SU-DHL-6 (cell line): Measurements from ENCODE around the gene UBQLN1.
A peak's percentile ranks its signal among the peaks of the same experiment; 100 is the strongest.

Experiments
- H2AFZ ChIP-seq: fragments of 200-600 bp; sonication (generic); 2 replicates; pipeline ENCODE4 v1.6.1; 2014; ENCODE audit warnings: low read depth, mild to moderate bottlenecking, moderate library complexity, mixed read lengths, antibody characterized with exemption, low read length; ENCODE audit not compliant: severe bottlenecking
- H3F3A ChIP-seq: fragments of 200-600 bp; shearing (Covaris generic); 2 replicates; pipeline ENCODE4 v1.6.0; 2016; ENCODE audit warnings: antibody characterized with exemption, mild to moderate bottlenecking; ENCODE audit not compliant: insufficient read depth
- H3K27ac ChIP-seq: fragments of 200-600 bp; sonication (generic); 2 replicates; pipeline ENCODE4 v1.5.1; 2016; ENCODE audit warnings: low read depth, mild to moderate bottlenecking, low read length, moderate library complexity, mixed read lengths
- H3K27me3 ChIP-seq: fragments of 200-600 bp; sonication (generic), shearing (Covaris generic); 2 replicates; pipeline ENCODE4 v1.6.0; 2014; ENCODE audit warnings: mild to moderate bottlenecking, low read length
- H3K36me3 ChIP-seq: fragments of 200-600 bp; sonication (generic); 2 replicates; pipeline ENCODE4 v1.6.1; 2014; ENCODE audit warnings: mild to moderate bottlenecking, low read length, mixed read lengths
- H3K4me2 ChIP-seq: fragments of 300-600, 200-600 bp; shearing (Covaris generic), sonication (generic); 2 replicates; pipeline ENCODE4 v1.6.0; 2014; ENCODE audit warnings: low read length, low read depth, mild to moderate bottlenecking; ENCODE audit not compliant: poor library complexity, severe bottlenecking
- H3K4me3 ChIP-seq: fragments of 200-600 bp; sonication (generic); 2 replicates; pipeline ENCODE4 v1.5.1; 2014; ENCODE audit warnings: antibody characterized with exemption, low read length, mild to moderate bottlenecking, mixed read lengths; ENCODE audit not compliant: insufficient read depth, poor library complexity, severe bottlenecking
- H3K79me2 ChIP-seq: fragments of 200-600 bp; sonication (generic); 2 replicates; pipeline ENCODE4 v1.6.1; 2014; ENCODE audit warnings: mild to moderate bottlenecking, low read length, moderate library complexity; ENCODE audit not compliant: insufficient read depth
- H3K9ac ChIP-seq: fragments of 200-600 bp; sonication (generic); 2 replicates; pipeline ENCODE4 v1.7.0; 2014; ENCODE audit warnings: mild to moderate bottlenecking, low read length
- H3K9me2 ChIP-seq: fragments of 200-600 bp; sonication (generic); replicated peaks from 2 replicates; pipeline ENCODE4 v1.6.1; 2014; ENCODE audit warnings: low read length; ENCODE audit not compliant: insufficient read depth
- H3K9me3 ChIP-seq: fragments of 200-600 bp; sonication (generic); 2 replicates; pipeline ENCODE4 v1.6.1; 2014; ENCODE audit warnings: low read length, mixed read lengths; ENCODE audit not compliant: insufficient read depth
- H4K20me1 ChIP-seq: fragments of 200-600 bp; sonication (generic); 2 replicates; pipeline ENCODE4 v1.6.1; 2014; ENCODE audit warnings: low read depth, mild to moderate bottlenecking, antibody characterized with exemption, low read length, moderate library complexity, mixed read lengths
- EZH2phosphoT487 ChIP-seq: fragments of 200-600 bp; sonication (generic), shearing (Covaris generic); conservative IDR thresholded peaks from 2 replicates; pipeline ENCODE4 v1.6.1; 2018; ENCODE audit warnings: mild to moderate bottlenecking, antibody characterized with exemption, low read length, moderate library complexity, mixed read lengths
- TF ChIP-seq, protein P1 (sequence below): fragments of 200-600 bp; sonication (generic); IDR thresholded peaks from one replicate; pipeline ENCODE4 v1.5.1; 2017; ENCODE audit warnings: antibody characterized with exemption, mild to moderate bottlenecking, low read length, moderate library complexity; ENCODE audit not compliant: insufficient read depth, poor library complexity, severe bottlenecking

Gene UBQLN1

GRCh38 chr9:83649080-83649479 is 58.7 kb downstream of the UBQLN1 start:
- H3K9me2 ChIP-seq, result no peaks in the 10 kb centered on the region
- no peaks in the 10 kb centered on the region for H3K9me3 ChIP-seq
- no peaks in the 10 kb centered on the region for H3K79me2 ChIP-seq
- H2AFZ ChIP-seq, result no peak overlapping the region
- TF ChIP-seq EZH2phosphoT487, result no peak
- TF ChIP-seq, protein P1, sequence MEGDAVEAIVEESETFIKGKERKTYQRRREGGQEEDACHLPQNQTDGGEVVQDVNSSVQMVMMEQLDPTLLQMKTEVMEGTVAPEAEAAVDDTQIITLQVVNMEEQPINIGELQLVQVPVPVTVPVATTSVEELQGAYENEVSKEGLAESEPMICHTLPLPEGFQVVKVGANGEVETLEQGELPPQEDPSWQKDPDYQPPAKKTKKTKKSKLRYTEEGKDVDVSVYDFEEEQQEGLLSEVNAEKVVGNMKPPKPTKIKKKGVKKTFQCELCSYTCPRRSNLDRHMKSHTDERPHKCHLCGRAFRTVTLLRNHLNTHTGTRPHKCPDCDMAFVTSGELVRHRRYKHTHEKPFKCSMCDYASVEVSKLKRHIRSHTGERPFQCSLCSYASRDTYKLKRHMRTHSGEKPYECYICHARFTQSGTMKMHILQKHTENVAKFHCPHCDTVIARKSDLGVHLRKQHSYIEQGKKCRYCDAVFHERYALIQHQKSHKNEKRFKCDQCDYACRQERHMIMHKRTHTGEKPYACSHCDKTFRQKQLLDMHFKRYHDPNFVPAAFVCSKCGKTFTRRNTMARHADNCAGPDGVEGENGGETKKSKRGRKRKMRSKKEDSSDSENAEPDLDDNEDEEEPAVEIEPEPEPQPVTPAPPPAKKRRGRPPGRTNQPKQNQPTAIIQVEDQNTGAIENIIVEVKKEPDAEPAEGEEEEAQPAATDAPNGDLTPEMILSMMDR, result peak; percentile 60
- no peak overlapping the region for H3K27ac ChIP-seq
- H3K27me3 ChIP-seq, result no peaks in the 10 kb centered on the region
- H3K4me2 ChIP-seq, result no peak overlapping the region
- peaks cover 4% of the 10 kb centered on the region; the same call in 1 of the 2 replicates for H3K36me3 ChIP-seq
- H3K4me3 ChIP-seq, result no peak overlapping the region
- H3F3A ChIP-seq, result no peaks in the 10 kb centered on the region
- no peak overlapping the region for H3K9ac ChIP-seq
- H4K20me1 ChIP-seq, result no peaks in the 10 kb centered on the region

DNA sequence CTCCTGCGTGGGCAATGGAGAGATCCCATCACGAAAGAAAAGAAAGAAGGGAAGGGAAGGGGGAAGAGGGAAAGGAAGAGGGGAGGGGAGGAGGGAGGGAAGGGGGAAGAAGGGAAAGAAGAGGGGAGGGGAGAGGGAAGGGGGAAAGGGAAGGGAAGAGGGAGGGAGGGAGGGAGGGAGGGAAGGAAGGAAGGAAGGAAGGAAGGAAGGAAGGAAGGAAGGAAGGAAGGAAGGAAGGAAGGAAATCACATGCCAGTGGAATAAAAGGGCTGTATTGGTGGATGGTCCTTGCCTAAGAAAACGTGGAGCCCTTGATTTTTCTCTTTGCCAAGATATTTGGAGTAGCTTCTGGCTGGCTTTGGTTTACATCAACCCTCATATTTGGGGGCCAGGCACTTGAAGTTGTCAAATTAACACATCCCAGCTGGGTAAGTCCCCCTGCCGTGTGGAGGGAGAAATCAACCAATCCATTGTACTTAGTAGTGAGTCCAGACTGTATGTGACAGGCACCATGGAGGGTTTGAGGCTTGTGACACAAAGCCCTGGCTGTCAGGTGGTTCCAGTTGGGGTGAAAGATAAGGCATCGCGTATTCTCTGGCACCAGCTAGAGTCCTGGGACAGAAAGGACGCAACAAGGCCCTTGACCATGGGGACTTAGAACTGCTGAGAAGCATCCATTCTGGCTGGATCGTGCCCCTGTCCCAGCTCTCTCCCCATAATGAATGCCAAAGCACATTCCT is 61.1 kb downstream of the UBQLN1 start:
- H3K27me3 ChIP-seq, result no peaks in the 10 kb centered on the region
- no peaks in the 10 kb centered on the region for H3F3A ChIP-seq
- H3K9me3 ChIP-seq, result no peaks in the 10 kb centered on the region
- no peak overlapping the region for H3K4me3 ChIP-seq
- H3K79me2 ChIP-seq, result no peaks in the 10 kb centered on the region
- no peak for TF ChIP-seq EZH2phosphoT487
- TF ChIP-seq, protein P1, result no peak
- no peak overlapping the region for H2AFZ ChIP-seq
- H3K36me3 ChIP-seq, result no peaks in the 10 kb centered on the region
- no peak overlapping the region for H3K4me2 ChIP-seq
- H4K20me1 ChIP-seq, result no peaks in the 10 kb centered on the region
- H3K9me2 ChIP-seq, result no peaks in the 10 kb centered on the region
- no peak overlapping the region for H3K9ac ChIP-seq
- H3K27ac ChIP-seq, result no peak overlapping the region

DNA sequence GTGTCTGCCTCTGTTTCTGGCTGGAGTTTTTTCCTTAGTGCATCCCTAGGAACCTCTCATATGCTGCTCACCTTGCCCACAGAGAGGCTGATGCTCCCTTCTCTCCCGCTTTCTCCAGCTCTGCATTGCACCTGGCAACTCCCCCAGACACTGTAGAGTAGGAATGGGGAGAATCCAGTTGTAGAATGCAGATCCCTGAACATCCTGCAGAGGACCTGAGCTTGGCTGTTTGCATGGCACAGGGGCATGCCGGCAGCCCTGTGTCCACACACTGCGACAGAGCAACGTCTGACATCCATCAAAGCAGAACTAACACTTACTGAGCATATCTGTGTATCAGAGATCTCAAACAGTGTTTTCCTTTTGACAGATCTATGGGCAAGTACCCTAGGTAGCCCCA is 65.0 kb downstream of the UBQLN1 start:
- H3K4me3 ChIP-seq, result no peak overlapping the region
- no peaks in the 10 kb centered on the region for H3F3A ChIP-seq
- no peak overlapping the region for H2AFZ ChIP-seq
- no peaks in the 10 kb centered on the region for H3K79me2 ChIP-seq
- no peaks in the 10 kb centered on the region for H3K9me2 ChIP-seq
- H3K4me2 ChIP-seq, result no peak overlapping the region
- no peak overlapping the region for H3K27ac ChIP-seq
- H3K9me3 ChIP-seq, result no peaks in the 10 kb centered on the region
- H3K36me3 ChIP-seq, result no peaks in the 10 kb centered on the region
- H3K9ac ChIP-seq, result no peak overlapping the region
- TF ChIP-seq, protein P1, result no peak
- TF ChIP-seq EZH2phosphoT487, result no peak
- no peaks in the 10 kb centered on the region for H4K20me1 ChIP-seq
- no peaks in the 10 kb centered on the region for H3K27me3 ChIP-seq
